ENCODE measurements around the gene DPF3. TPM values are rescaled to one million over a fixed set of nuclear protein-coding genes. Genes with fewer than 3 reads are reported as not detected.

The DPF3 gene
- total and polyA plus RNA-seq, 9 of the 15 experiments (the other 6 are each of a cell fraction or from before 2014, with no cell fraction given), result 0.21 to 4.9 (median 1.2) TPM

DNA sequence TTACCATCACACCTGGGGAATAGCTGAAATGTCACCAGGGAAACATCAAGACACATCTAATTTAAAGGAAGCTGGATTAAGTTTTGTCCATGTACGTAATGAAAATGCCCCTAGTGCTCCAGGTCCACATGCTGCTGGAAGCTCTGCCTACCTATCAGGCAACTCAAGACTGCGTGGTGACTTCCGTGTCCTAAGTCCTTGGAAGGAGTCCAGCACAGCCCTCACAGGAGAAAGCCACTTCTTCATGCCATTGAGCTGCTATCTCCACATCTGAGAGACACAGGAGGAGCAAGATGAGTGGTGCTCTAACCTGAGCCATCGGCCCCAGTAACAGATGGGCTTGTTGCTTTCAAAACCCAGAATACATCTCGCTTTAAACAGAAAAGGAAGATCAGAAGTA, 316.4 kb downstream of the DPF3 start:
- no peaks in the 10 kb centered on the region for H3K9me3 ChIP-seq (replicated peaks; ENCODE audit: control insufficient read depth, insufficient read depth, low read depth, low read length)
- 0% methylated on average over 5 of the region's 5 CpGs for WGBS (ENCODE audit: insufficient coverage, low coverage, missing lambda C conversion rate)
- no TSS peak for BruUV-seq (replicated peaks)
- no peak overlapping the region for H3K4me2 ChIP-seq (ENCODE audit: insufficient read depth, low read length)
- H4K20me1 ChIP-seq (replicated peaks; ENCODE audit: control insufficient read depth, insufficient read depth, low read length), result no peaks in the 10 kb centered on the region
- no peak for ATAC-seq
- FAIRE-seq, result no peak
- no peak overlapping the region for H2AFZ ChIP-seq (ENCODE audit: low read depth, low read length)
- no peak overlapping the region for H3K27ac ChIP-seq (ENCODE audit: extremely low read depth, low read depth, low read length)
- DNase-seq (ENCODE audit: extremely low read depth in 1 of 4, low spot score in 3 of 4), result no peak
- no peak overlapping the region for H3K4me3 ChIP-seq
- CTCF ChIA-PET (ENCODE audit: low intra/inter-chr PET ratio), result no interaction called here
- H3K36me3 ChIP-seq (ENCODE audit: control insufficient read depth, insufficient read depth, low read length), result no peaks in the 10 kb centered on the region
- H3K79me2 ChIP-seq (ENCODE audit: control insufficient read depth, insufficient read depth, low read length), result no peaks in the 10 kb centered on the region
- H3K4me1 ChIP-seq (replicated peaks in 1 of 2; ENCODE audit: control insufficient read depth in 2 of 2, insufficient read depth in 2 of 2, low read length in 2 of 2), result no peaks in the 10 kb centered on the region
- POLR2A ChIA-PET, result no interaction called here
- intact Hi-C loops (cut with micrococcal nuclease) (no loop called here), in situ Hi-C loops (cut with MboI) (no loop called here)
- no peaks in the 10 kb centered on the region for H3K9me1 ChIP-seq (ENCODE audit: control insufficient read depth, insufficient read depth, low read length)
- no peak overlapping the region for H3K9ac ChIP-seq (ENCODE audit: insufficient read depth in 1 of 2, low read depth in 2 of 2, low read length in 2 of 2)
- H3K27me3 ChIP-seq (ENCODE audit: control insufficient read depth in 2 of 2, insufficient read depth in 2 of 2, low read length in 2 of 2), result no peaks in the 10 kb centered on the region; a peak in 1 of 5 replicates
- TF ChIP-seq, protein P1, sequence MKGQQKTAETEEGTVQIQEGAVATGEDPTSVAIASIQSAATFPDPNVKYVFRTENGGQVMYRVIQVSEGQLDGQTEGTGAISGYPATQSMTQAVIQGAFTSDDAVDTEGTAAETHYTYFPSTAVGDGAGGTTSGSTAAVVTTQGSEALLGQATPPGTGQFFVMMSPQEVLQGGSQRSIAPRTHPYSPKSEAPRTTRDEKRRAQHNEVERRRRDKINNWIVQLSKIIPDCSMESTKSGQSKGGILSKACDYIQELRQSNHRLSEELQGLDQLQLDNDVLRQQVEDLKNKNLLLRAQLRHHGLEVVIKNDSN (CRISPR knock-in tag; IDR thresholded peaks at IDR 0.05), result no peak
- TF ChIP-seq ZEB2 (IDR thresholded peaks at IDR 0.05) (no peak), HNRNPH1 (optimal IDR thresholded peaks at IDR 0.05; ENCODE audit: low read depth, low read length) (no peak), ZNF780A (CRISPR knock-in tag; IDR thresholded peaks at IDR 0.05) (no peak), IFI16 (CRISPR knock-in tag; IDR thresholded peaks at IDR 0.05) (no peak), CBFA2T3 (IDR thresholded peaks at IDR 0.05) (no peak), CXXC5 (CRISPR knock-in tag; IDR thresholded peaks at IDR 0.05) (no peak), CREB1 (IDR thresholded peaks at IDR 0.05) (no peak), CREB1 (CRISPR knock-in tag; IDR thresholded peaks at IDR 0.05) (no peak)
- TF ChIP-seq, protein P2, sequence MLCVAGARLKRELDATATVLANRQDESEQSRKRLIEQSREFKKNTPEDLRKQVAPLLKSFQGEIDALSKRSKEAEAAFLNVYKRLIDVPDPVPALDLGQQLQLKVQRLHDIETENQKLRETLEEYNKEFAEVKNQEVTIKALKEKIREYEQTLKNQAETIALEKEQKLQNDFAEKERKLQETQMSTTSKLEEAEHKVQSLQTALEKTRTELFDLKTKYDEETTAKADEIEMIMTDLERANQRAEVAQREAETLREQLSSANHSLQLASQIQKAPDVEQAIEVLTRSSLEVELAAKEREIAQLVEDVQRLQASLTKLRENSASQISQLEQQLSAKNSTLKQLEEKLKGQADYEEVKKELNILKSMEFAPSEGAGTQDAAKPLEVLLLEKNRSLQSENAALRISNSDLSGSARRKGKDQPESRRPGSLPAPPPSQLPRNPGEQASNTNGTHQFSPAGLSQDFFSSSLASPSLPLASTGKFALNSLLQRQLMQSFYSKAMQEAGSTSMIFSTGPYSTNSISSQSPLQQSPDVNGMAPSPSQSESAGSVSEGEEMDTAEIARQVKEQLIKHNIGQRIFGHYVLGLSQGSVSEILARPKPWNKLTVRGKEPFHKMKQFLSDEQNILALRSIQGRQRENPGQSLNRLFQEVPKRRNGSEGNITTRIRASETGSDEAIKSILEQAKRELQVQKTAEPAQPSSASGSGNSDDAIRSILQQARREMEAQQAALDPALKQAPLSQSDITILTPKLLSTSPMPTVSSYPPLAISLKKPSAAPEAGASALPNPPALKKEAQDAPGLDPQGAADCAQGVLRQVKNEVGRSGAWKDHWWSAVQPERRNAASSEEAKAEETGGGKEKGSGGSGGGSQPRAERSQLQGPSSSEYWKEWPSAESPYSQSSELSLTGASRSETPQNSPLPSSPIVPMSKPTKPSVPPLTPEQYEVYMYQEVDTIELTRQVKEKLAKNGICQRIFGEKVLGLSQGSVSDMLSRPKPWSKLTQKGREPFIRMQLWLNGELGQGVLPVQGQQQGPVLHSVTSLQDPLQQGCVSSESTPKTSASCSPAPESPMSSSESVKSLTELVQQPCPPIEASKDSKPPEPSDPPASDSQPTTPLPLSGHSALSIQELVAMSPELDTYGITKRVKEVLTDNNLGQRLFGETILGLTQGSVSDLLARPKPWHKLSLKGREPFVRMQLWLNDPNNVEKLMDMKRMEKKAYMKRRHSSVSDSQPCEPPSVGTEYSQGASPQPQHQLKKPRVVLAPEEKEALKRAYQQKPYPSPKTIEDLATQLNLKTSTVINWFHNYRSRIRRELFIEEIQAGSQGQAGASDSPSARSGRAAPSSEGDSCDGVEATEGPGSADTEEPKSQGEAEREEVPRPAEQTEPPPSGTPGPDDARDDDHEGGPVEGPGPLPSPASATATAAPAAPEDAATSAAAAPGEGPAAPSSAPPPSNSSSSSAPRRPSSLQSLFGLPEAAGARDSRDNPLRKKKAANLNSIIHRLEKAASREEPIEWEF (CRISPR knock-in tag; IDR thresholded peaks at IDR 0.05), result no peak

Data from K562 (cell line).